DND-41 (cell line): ENCODE results near the gene MAN2C1.

Source experiments
- ATAC-seq: fragments of 200-7000 bp; cut with Tn5 transposase; 3 replicates; pipeline ENCODE4 v1.9.1; 2021; ENCODE audit warnings: low read depth; ENCODE audit not compliant: insufficient read depth
- DNase-seq: peaks from one replicate; pipeline ENCODE4 v3.0.0-alpha.2; 2020
- H2AFZ ChIP-seq: 2 replicates; pipeline ENCODE4 v1.6.0; 2012; ENCODE audit warnings: low read depth, low read length
- H3K27ac ChIP-seq: 2 replicates; pipeline ENCODE4 v1.5.1; 2012; ENCODE audit warnings: low read length, inconsistent platforms
- H3K27me3 ChIP-seq: fragments of 200-600 bp; sonication (generic); 2 replicates; pipeline ENCODE4 v1.6.0; 2012; ENCODE audit warnings: low read length, mild to moderate bottlenecking, inconsistent platforms; ENCODE audit not compliant: insufficient read depth, poor library complexity
- H3K36me3 ChIP-seq: 2 replicates; pipeline ENCODE4 v1.5.1; 2012; ENCODE audit warnings: low read length, inconsistent platforms; ENCODE audit not compliant: insufficient read depth
- H3K4me1 ChIP-seq: 2 replicates; pipeline ENCODE4 v1.5.1; 2012; ENCODE audit warnings: mild to moderate bottlenecking, low read length; ENCODE audit not compliant: insufficient read depth
- H3K4me2 ChIP-seq: 2 replicates; pipeline ENCODE4 v1.6.0; 2012; ENCODE audit warnings: mild to moderate bottlenecking, moderate library complexity, low read length, inconsistent platforms; ENCODE audit not compliant: insufficient read depth
- H3K4me3 ChIP-seq, 2 experiments: fragments of 200-600 bp in 1 of 2; shearing (Covaris generic) in 1 of 2; 2 replicates each; pipeline ENCODE4 v1.5.1; 2012 to 2016; ENCODE audit warnings: inconsistent platforms in 2 of 2, low read length in 2 of 2, mild to moderate bottlenecking in 2 of 2, low read depth in 1 of 2, moderate library complexity in 1 of 2
- H3K79me2 ChIP-seq: 2 replicates; pipeline ENCODE4 v1.6.0; 2012; ENCODE audit warnings: low read length, inconsistent platforms; ENCODE audit not compliant: insufficient read depth
- H3K9ac ChIP-seq: 2 replicates; pipeline ENCODE4 v1.6.0; 2012; ENCODE audit warnings: low read depth, mild to moderate bottlenecking, inconsistent platforms, low read length, moderate library complexity
- H3K9me3 ChIP-seq: 2 replicates; pipeline ENCODE4 v1.5.1; 2012; ENCODE audit warnings: low read length, moderate library complexity, mild to moderate bottlenecking, inconsistent platforms; ENCODE audit not compliant: insufficient read depth, severe bottlenecking
- H4K20me1 ChIP-seq: 2 replicates; pipeline ENCODE4 v1.6.0; 2012; ENCODE audit warnings: low read length; ENCODE audit not compliant: insufficient read depth
- CTCF ChIP-seq: IDR thresholded peaks from 2 replicates; pipeline ENCODE4 v1.5.1; 2012; ENCODE audit warnings: borderline replicate concordance, low read length, moderate library complexity, mild to moderate bottlenecking; ENCODE audit not compliant: poor library complexity, severe bottlenecking; ENCODE audit errors: extremely low read depth
- EZH2 ChIP-seq: IDR thresholded peaks from 3 replicates; pipeline ENCODE4 v1.6.1; 2012; ENCODE audit warnings: borderline replicate concordance, low read depth, mild to moderate bottlenecking, moderate library complexity, low read length, inconsistent platforms; ENCODE audit not compliant: severe bottlenecking

The MAN2C1 gene

DNA sequence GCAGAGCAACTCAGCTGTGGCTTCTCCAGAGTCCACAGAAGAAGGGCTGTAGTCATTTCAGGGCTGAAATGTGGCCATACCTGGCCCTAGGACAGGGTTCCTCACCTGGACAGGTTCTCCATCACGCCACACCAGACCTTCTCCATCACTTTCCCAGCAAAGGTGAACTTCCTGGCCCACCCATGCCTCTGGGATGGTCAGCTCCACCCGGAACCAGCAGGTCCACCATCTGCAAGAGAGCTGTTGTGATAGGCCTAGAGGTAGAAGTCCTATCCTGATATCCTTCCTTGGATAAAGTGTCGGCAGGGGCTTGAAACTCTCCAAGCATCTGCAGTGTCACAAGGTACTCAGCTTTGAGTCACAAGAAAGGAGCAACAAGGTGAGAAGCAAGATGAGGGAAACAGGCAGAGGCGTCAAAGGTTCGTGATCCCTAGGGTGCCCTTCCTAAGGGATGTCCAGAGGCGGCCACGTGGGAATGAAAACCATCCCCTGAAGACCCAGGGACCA lies 948 bp downstream of the MAN2C1 start:
- peaks cover 19% of the 10 kb centered on the region for H4K20me1 ChIP-seq
- H3K4me3 ChIP-seq: peak overlapping the region; percentile 94 to 95; a peak in 3 of 4 replicates
- DNase-seq (no peak), ATAC-seq (no peak)
- H3K9me3 ChIP-seq: no peaks in the 10 kb centered on the region
- H3K79me2 ChIP-seq: peaks cover 17% of the 10 kb centered on the region
- peak overlapping the region; percentile 97 for H3K9ac ChIP-seq
- peaks cover 31% of the 10 kb centered on the region for H3K4me1 ChIP-seq
- peak overlapping the region; percentile 28; the same call in 1 of the 2 replicates for H2AFZ ChIP-seq
- H3K4me2 ChIP-seq: peak overlapping the region; percentile 81
- H3K27ac ChIP-seq: peak overlapping the region; percentile 90
- peaks cover 67% of the 10 kb centered on the region for H3K36me3 ChIP-seq
- no peaks in the 10 kb centered on the region for H3K27me3 ChIP-seq
- TF ChIP-seq EZH2: no peak

DNA sequence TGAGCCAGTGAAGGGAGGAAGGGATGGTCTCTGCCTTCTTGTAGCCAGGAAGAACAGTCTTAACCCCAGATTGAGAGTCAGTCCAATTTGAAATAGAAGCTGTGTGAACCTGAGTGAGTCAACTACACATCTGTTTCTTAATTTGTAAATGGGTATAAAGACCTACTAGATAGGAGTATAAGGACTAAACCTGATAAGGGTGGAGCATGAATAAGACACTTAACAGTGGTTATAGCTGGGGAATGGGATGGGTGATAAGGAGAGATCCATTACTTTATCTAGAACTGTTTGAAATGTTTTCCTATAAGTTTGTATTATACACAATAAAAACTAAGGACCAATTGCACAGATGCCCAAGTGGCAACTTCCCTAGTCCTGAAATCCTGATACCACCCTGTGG lies 1.4 kb downstream of the MAN2C1 start:
- TF ChIP-seq CTCF (no peak), EZH2 (no peak)
- H3K36me3 ChIP-seq: peaks cover 68% of the 10 kb centered on the region
- H3K9ac ChIP-seq: peak overlapping the region; percentile 97; the same call in 1 of the 2 replicates
- peaks cover 17% of the 10 kb centered on the region for H3K79me2 ChIP-seq
- DNase-seq: no peak
- H3K27me3 ChIP-seq: no peaks in the 10 kb centered on the region
- peaks cover 19% of the 10 kb centered on the region for H4K20me1 ChIP-seq
- H2AFZ ChIP-seq: no peak overlapping the region
- peaks cover 31% of the 10 kb centered on the region for H3K4me1 ChIP-seq
- H3K27ac ChIP-seq: no peak overlapping the region
- ATAC-seq: no peak
- no peaks in the 10 kb centered on the region for H3K9me3 ChIP-seq
- H3K4me3 ChIP-seq: 0 out of 4 replicates have a peak overlapping the region, but pooled peaks of 1 of the 2 experiments have one; percentile 95
- H3K4me2 ChIP-seq: peak overlapping the region; percentile 81; the same call in 1 of the 2 replicates

- ATAC-seq: no peak
- H3K4me1 ChIP-seq: peaks cover 25% of the 10 kb centered on the region
Measured at GRCh38 chr15:75366163-75366562, 2.2 kb downstream of the MAN2C1 start.

DNA sequence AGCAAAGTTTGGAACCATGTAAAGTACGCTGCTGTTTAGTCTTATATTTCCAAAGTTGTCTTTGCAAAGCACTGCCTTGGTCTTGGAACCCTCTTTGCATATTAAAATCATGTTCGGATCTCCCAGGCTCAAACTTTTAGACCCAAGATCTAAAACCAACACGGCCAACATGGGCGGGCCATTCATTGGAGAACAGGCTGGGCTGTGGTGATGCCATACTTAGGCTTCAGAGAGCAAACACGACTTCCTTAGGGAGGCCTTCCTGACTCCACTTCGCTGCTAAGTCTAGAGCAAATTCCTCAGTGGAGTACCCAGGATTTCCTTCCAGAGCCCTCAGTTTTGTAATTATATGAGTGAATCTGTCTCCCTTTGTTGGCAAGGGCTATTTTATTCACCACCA lies 3.5 kb downstream of the MAN2C1 start:
- H3K27ac ChIP-seq: no peak overlapping the region
- no peak overlapping the region for H3K4me2 ChIP-seq
- peaks cover 13% of the 10 kb centered on the region for H3K79me2 ChIP-seq
- H3K4me1 ChIP-seq: peaks cover 22% of the 10 kb centered on the region
- no peak for DNase-seq
- no peak overlapping the region for H3K4me3 ChIP-seq
- TF ChIP-seq EZH2 (no peak), CTCF (no peak)
- no peak overlapping the region for H3K9ac ChIP-seq
- no peak overlapping the region for H2AFZ ChIP-seq
- no peaks in the 10 kb centered on the region for H3K27me3 ChIP-seq
- peaks cover 13% of the 10 kb centered on the region for H4K20me1 ChIP-seq
- peaks cover 71% of the 10 kb centered on the region for H3K36me3 ChIP-seq
- H3K9me3 ChIP-seq: no peaks in the 10 kb centered on the region
- no peak for ATAC-seq

More at GRCh38 chr15:75366163-75366562, 2.2 kb downstream of the MAN2C1 start:
- no peak overlapping the region for H3K9ac ChIP-seq
- H2AFZ ChIP-seq: no peak overlapping the region
- H3K79me2 ChIP-seq: peaks cover 14% of the 10 kb centered on the region
- peaks cover 13% of the 10 kb centered on the region for H4K20me1 ChIP-seq
- H3K27ac ChIP-seq: no peak overlapping the region
- TF ChIP-seq EZH2 (no peak), CTCF (no peak)
- H3K27me3 ChIP-seq: no peaks in the 10 kb centered on the region
- H3K4me3 ChIP-seq: no peak overlapping the region
- peaks cover 68% of the 10 kb centered on the region for H3K36me3 ChIP-seq
- no peak overlapping the region for H3K4me2 ChIP-seq
- no peak for DNase-seq
- H3K9me3 ChIP-seq: no peaks in the 10 kb centered on the region
